ENCODE measurements around the gene UPB1.
"Not testable (repeated sequence)": the region's sequence is repeated elsewhere in the genome, so short reads cannot be mapped to it uniquely, and the experiment has no call there.

UPB1 gene

DNA sequence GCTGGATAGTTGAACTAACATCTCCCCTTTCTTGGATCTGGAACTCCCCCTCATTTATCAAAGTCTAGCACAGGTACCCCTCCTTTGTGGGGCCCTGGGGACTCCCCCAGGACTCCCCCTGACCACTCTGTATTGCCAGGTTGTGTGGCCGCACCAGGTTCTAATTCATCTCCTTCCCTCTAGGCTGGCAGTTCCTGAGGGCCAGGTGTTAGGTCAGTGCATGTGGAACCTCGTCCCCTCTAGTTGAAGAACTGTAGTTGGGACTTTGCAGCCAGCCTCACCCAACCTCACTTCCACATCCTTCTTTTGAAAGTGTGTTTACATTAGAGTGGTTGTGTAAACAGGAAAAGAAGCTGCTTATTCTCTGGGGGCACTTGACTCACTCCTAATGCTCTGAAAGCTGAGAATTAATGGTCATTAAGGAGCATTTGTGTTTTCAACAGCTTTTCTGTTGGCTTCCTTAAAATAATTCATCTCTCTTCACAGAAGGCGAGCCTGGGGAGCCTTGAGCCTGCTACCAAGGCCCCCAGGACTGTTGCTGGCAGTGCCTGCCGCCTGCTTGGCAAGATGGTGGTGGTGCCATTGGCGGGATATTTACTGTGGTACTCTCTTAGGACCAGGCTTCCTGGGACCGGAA is 11.8 kb downstream of the UPB1 start:
- peak; percentile 73 for DNase-seq

DNA sequence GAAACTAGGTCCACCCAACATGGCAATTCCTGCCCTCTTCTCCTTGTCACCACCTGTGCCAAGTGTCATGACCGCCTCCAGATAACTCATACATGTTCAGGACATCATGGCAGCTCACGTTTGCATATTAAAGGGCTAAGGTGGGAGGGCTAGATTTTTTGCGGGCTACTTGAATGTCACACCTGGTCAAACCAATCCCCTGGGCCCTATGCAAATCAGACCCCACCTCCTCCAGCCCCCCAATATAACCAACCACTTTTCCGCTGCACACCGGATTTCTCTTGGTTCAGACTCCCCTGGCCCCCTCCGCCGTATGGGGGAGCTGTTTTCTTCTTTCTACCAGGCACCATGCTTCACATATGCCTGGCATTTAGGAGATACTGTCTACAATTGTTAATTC is 12.6 kb downstream of the UPB1 start:
- DNase-seq = no peak

DNA sequence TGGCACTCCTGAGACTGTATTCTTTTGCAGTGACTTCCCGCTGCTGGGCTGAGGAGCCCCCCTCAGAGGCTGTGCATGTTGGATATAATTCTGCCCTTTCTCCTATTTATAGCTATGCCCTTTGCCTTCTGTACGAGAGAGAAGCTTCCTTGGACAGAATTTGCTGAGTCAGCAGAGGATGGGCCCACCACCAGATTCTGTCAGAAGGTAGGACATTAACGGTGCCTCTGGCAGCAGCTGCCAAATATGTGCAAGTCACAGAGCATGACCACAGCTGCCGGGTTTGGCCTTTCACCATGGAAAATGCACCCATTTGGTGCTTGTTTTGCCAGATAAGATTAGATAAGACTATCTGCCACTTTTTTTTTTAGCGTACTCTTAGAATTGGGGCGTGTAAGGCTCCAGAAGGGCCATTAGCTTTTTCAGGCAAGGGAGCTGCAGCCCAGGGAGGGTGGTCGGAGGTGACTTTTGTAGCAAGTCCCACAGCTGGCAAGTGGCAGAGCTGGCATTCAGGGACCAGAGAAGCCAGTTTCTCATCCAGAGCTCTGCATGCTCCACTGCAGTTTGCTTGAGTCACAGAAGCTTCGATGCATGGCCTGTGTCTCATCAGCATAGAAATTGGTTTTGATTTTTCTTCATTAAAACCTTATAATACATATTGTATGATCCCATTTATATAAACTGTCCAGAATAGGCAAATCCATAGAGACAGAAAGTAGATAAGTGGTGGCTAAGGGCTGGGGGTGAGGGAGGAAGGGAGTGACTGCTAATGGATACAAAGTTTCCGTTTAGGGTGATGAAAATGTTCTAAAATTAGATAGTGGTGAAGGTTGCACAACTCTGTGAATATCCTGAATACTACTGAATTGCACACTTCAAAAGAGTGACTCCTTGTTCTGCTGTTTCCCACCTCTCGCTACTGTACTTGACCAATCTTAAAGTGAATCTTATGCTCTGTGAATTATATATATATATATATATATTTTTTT is 15.8 kb downstream of the UPB1 start:
- DNase-seq = no peak

DNA sequence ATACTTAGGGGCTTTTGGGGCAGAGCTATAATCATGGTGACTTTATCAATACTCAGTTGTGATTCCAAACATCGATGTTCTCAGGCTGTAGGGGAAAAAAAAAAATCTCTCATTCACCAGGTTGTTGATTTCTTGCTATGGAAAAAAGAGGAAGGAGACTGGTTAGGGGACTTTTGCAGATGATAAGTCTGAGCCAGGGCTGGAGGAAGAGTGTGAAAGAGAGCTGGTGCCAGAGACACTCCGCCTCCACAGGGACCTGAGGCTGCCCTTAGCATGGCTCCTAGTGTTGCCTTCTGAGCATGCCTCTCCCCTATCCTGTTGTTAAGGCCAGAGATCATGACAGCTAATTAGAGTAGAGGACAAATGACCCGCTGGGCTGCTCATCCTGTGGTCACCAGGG is 16.9 kb downstream of the UPB1 start:
- no peak for DNase-seq

DNA sequence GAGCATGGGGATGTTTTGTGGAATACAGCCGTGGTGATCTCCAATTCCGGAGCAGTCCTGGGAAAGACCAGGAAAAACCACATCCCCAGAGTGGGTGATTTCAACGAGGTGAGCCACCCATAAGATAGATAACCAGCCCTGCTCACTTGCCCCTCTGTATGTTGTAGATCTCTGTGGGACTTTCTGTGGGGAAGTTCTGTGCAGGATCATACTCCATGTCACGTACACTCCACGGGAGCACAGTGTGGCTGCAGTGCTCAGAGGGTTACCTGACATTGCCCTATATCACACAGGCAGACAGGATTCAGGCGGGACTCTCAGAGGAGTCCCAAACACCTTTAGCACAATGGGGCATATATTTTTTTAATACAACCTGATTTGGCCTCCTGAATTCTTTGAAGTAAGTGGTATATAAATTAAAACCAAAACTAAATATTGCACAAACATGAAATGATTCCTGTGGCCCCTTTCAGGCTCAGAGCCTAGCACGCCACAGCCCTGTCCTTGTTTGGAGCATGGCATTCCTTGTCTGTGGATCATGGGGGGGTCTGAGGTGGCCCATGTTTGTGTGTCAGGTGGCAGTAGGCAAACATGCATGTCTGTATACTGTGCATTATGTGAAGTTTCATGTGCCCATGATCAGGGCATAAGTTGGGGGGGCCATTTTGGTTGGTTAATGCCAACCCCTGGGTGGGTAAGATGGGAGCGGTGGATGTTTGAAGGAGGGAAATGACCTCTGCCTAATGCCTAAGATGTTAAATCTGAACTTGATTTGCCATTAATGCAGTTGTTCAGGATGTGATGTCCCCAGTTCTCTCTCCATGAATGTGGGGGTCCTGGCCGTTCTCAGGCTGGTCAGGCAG is 18.5 kb downstream of the UPB1 start:
- DNase-seq = no peak

DNA sequence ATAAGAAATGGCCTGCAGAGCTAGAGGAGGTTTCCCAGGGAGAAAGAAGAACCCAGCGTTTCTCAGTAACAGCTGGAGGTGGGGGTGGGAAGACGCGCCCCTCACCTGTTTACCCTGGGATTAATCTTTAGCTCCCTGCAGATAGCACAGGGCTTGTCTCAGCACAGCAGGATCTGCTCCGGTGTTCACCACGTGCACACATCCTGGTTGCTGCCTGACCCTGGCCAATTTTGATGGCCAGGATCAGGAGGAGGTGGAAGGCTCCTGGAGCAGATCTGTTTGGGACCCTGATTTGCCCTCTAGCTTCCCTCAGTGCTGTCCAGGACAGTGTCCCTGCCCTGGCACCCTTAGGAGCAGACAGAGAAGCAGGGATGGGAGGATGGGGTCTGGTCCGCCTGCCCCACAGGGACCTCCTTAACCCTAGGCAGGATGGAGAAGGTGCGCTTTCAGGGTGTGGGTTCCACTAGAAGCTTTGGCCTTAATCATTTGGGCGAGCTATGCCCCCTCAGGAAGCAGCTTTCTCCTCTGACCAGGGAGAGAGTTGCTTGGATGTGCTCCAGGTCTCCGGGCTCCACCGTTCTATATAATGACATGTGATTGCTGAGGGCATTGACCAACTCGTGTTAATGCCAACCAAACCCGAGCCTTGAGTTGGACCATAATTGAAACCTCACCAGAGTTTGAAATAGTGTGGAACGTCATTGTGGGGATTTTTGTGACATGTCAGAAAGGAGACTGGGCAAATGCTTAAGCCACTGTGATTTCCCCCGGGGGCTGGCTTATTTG is 19.3 kb downstream of the UPB1 start:
- no peak for DNase-seq

DNA sequence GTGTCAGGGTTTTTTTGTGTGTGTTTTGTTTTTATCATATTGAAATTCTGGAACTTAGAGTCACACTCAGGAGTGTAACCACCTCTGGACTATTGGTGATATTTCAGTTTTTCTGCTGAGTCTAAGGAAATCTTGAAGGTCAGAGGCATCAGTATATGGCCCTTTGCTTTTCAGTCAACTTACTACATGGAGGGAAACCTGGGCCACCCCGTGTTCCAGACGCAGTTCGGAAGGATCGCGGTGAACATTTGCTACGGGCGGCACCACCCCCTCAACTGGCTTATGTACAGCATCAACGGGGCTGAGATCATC is 19.9 kb downstream of the UPB1 start:
- no peak for DNase-seq

DNA sequence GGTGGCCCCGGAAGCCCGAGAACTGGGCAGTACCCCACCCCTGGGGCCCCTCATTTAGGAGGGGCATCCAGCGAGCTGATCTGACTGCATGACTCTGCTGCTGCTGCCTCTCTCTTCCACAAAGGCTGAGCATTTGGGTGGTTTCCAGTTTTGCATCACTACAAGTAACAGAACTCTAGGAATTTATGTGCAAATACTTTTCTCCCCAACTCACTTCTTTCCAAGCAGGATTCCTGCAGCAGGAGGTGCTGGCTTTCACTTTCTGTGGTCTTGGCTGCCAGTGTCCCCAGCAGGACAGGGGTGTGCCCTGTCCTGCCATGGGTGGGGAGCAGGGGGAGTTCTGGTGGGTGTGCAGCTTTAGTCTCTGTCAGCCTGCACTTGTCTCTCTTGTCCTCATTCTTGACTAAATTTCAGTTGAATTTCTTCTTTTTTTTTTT is 21.2 kb downstream of the UPB1 start:
- no peak for DNase-seq

DNA sequence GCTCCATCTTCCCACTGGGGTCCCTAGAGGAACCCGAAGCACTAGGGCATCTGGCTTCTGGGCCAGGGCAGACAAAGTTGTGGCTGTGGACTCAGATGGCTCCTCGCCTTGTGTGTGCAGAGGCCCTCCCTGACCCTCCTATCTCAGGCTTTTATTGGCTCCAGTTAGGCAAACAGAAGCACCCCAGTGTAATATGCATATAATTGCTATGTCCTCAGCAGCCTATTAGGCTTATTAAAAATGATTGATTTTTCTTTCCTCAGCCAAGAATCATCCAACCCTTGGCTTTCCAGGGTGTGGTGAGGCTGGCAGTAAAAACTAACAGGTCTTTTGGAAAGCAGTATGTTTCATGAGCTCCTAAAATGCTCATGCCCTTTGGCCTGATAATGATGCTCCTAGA is 22.3 kb downstream of the UPB1 start:
- DNase-seq = no peak

DNA sequence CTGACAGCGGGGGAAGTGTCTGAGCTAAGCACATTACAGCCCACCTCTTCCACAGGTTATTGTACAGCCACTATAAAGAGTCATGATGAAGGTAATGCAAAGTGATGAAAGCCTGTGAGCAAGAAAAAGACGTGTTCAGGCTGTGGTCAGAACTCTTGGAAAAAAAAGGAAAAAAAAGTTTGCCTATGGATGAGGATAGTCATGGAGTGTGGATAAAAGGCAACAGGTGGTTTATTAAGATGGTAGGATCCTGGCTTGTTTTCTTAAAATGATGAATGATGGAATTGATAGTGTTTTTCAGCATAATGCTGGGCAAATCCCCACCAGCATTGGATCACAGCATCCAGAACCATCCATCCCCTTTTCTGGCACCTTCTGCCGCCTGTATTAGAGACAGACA is 23.1 kb downstream of the UPB1 start:
- no peak for DNase-seq

DNA sequence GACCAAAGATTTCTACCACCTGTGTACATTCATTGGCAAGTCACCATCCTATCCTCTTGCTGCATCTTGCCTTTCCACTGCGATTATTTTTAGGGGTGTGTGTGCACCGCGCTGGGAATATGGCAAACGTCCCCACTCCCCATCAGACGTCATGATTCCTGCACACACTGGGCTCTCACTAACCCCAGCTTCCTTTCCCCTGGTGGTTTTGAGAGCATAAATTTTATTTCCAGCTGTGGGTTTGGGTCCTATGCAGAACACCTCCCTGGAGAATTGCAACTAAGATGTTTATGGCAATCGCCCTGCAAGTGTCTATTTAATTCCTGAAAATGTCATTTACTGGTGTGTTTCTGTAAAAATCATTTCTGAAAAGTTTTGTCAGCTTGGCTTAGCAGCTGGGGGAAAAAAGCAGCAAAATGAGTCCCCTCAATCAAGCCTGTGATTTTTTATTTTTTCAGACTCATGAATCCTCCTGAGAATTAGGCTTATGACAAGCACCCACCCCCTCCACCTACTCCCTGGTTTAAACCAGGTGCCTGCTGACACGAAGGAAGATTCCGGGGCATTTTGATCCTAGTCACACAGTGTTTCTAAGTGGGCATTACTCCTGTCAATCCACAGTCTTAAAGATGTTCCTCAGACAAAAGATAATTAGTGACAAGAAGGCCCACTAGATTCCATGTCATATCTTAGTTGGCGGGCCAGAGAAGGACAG is 23.8 kb downstream of the UPB1 start:
- DNase-seq = no peak

DNA sequence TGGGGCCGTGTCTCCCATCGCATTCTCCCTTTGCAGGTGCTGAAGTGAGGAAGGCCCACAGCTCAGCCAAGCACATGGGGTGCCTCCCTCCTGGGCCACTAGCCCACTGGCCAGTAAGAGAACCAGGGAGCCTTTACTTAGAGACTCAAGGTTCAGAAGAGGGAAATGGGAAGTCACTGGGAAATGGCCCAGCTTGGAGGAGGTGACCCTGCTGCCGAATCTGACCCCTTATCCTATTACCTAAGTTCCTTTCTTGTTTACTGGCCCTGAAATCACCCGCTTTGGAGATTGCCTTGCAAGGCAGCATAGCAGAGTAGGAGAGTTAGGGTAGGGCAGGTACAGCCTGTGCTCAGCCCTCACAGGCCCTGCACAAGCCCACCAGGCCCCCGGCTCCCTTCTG is 24.4 kb downstream of the UPB1 start:
- DNase-seq = no peak

DNA sequence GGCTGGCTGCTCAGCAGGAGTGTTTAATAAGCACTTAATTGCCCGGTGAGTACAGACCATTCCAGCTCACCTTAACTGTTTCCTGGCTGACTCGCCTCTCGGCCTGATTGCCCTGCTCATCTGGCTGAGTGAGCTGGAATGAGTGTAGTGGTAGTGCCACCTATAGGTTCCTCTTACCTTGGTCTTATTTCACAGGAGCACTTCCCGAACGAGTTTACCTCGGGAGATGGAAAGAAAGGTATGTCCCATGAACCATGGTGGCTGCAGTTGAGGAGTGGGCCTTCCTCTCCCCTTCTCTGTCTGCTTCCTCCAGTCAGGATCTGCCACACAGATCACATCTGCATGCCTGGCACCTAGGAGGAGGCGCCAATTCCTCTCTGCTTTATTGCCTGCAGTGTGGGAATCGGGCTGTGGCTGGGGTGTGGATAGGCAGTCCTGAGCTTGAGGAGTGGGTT is 26.7 kb downstream of the UPB1 start:
- peak; percentile 81 for DNase-seq

DNA sequence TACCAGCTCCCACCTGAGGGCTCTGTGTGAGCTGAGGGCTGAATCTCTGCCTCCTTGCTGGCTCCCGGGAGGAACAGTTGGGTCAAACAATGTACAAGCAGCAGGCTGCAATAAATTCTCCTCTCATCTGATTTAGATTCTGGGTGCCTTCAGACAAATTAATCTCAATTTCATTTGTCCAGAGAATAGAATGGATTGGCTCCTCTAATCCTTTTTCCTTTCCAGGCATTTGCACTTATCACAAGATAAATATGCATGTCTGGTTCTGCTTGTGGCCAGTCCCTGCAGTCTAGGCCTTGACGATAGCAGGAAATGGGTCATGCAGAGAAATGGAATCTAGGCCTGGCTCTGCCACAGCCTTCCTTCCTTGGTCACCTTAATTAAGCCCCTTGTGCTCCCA is 28.7 kb downstream of the UPB1 start:
- no peak for DNase-seq

DNA sequence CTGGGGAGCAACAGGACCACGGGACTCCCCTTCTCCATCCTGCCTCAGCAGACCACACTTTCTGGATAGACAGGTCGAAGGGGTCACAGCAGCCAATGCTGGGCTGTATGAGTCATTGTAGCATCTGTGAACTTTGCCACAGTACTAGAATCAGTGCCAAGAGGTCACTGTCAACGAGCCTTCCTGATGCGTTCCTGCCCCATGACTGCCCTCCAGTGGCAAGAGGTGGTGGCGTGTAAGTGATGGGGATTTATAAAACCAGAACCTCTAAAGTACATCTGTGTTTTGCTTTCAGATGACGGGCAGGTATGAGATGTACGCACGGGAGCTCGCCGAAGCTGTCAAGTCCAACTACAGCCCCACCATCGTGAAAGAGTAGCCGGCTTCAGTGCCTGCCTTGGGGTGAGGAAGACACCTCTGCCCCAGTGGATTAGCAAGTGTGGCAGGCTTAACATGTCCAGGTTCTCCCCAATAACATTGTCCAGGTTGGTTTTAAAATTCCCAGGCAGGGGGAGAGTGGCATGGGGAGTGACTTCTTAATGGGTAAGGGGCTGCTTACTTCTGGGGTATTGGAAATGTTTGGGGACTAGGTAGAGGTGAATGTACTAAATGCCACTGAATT is 30.4 kb downstream of the UPB1 start:
- DNase-seq = no peak

DNA sequence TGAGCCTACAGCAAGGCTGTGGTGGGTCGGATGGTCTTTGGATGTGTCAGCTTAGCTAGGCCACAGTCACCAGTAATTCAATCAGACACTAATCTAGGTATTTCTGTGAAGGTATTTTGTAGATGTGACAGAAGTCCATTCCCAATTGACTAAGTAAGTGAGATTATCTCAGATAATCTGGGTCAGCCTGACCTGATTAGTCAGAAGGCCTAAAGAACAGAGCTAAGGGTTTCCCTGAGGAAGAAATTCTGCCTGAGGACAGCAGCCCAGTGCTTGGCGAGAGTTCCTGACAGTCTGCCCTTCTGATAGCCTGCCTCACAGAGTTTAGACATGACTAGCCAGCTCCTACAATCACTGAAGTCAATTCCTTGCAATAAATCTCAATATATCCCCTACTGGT is 31.1 kb downstream of the UPB1 start:
- no peak for DNase-seq

DNA sequence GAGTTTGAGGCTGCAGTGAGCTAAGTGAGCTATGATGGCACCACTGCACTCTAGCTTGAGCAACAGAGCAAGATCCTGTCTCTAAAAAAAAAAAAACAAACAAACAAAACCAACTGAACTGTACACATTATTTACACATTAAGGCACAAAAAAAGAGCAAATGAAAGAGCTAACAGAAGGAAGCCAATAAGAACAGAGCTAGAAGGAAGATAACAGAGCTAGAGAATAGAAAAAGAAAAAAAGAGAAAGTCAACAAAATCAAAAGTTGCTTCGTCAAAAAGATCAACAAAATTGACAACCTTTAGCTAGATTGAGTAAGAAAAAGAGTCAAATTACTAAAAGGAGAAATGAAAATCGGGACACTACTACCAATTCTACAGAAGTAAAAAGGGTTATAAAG is 34.8 kb downstream of the UPB1 start:
- DNase-seq = no peak

DNA sequence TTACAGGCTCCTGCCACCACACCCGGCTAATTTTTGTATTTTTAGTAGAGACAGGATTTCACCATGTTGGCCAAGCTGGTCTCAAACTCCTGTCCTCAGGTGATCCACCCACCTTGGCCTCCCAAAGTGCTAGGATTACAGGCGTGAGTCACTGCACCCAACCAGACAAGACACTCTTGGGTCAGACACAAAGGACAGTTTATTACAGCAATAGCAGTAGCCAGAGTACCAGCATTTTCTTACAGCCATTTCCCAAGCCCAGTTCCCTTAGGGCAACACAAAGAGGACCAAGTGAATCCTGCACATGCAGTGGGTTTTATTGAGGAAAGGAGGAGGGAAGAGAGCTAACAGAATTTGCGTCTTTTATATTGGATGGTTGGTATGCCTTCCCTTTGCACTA is 35.8 kb downstream of the UPB1 start:
- DNase-seq = not testable (repeated sequence)

DNA sequence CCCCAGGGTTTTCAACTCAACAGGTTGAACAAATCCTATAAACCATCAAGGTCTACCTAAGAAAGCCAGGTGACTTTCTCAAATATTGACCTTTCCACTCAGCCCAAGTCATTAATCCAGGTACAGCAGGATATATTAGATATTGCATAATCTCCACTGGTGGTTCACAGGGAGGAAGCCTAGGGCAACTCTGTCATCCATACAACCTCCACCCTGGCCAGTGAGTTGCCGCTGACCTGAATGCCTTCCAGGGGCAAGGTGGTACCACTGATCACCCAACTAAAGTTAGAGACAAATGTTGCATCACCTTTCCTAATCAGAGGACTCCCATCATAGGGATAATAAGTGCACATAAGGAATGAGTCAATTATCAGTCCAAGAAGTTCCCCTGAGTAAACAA is 36.9 kb downstream of the UPB1 start:
- DNase-seq = no peak

DNA sequence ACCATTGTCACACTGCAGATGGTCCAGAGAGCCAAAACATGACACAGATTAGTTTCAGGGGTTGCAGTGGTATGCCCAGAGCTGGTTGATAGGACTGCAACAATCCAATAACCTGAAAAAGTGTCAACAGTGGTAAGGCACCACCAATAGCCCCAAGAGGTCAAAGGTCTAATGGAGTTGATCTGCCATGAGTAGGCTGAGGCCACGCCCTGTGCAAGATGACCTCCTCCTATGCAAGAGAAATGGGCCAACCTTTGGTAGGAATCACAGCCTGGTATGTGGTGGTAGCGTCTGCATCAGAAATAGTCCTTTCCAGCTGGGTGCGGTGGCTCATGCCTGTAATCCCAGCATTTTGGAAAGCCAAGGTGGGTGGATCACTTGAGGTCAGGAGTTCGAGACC is 40.2 kb downstream of the UPB1 start:
- DNase-seq = no peak

DNA sequence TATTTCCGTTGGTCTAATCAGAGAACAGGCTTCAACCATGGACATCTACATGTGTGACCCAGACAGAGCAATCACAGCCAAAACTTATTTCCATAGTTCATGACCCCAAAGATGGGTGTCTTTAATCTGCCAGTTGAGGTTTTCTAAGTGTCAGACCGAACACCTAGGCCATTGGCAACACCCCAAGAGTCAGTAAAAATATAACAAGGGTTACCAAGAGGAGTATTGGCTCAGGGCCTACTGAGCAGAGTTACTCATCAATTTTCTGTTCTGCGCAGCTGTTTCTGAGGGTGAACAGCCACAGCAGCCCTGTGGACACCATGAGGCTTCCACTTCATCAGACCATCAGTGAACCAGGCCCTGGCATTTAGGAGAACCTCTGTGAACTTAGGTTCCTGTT is 41.0 kb downstream of the UPB1 start:
- DNase-seq = no peak

DNA sequence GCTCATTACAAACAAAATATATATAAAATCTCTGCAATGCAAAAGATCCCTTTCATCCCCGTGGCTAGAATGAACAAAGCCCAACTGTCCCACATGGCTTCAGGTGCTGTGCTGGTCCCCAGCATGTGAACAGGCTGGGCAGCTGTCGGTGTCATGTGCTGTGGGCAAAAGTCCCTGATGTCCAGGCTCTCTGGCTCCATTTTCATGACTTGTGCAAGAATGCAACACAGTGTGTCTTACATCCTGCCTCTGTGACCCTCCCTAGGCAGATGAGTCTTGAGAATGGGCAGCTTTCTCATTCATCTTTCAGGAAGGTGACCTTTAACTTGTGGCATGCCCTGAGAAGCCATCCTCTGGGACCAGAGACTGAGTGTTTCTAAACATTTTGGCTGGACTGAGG is 45.3 kb downstream of the UPB1 start:
- DNase-seq = no peak

Data from DMS79 (cell line).